ENCODE data around the gene BAG3. TPM values are rescaled to one million over a fixed set of nuclear protein-coding genes. Genes with fewer than 3 reads are reported as not detected.

The BAG3 gene
- total RNA-seq, 2 donors from 2014 or later = 10.5 to 12.7 TPM

DNA sequence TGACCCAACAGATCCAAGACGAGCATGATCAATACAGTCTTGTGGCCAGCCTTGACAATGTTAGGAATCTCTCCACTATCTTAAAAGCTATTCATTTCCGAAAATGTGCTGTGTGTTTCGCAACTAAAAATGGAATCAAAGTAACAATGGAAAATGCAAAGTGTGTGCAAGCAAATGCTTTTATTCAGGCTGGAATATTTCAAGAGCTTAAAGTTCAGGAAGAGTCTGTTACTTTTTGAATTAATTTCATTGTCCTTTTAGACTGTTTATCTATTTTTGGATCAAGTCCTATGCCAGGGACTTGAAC lies 30.1 kb upstream of the BAG3 start:
- DNase-seq (ENCODE audit: low spot score) = no peak
- no peak for ATAC-seq
- Mint-ChIP-seq H3K4me1 (ENCODE audit: low read depth in 2 of 2) (no peaks in the 10 kb centered on the region), H3K9me3 (no peaks in the 10 kb centered on the region), H3K27ac (no peak overlapping the region), H3K27me3 (peaks cover 6 to 7% of the 10 kb centered on the region in 2 donors), H3K4me3 (no peak overlapping the region), H3K36me3 (no peaks in the 10 kb centered on the region)

DNA sequence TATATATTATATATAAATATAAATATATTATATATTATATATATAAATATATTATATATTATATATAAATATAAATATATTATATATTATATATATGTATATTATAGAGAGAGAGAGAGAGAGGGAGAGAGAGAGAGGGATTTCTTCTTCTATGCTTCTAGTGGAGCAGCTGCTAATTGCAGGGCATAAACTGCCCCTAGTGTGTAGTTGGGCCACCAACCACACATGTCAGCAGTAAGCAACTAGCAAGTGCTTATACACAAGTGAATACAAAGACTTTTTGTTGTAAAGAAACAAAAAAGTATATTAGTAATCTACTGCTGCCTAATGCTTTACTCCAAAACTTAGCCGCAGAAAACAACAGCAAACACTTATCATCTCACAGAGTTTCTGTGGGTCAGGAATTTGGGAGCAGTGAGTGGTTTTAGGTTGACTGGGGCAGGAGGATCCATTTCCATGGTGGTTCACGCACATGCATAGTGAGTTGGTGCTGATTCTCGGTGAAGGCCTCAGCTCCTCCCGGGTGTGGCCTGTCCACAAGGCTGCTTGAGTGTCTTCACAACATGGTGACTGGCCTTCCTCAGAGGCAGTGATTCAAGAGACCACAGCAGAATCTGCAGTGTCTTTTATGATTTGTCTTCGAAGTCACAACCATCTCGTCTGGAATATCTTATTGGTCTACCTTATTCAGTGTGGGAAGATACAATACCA lies 25.5 kb upstream of the BAG3 start:
- DNase-seq (ENCODE audit: low spot score) (no peak), ATAC-seq (no peak)
- Mint-ChIP-seq H3K9me3 (no peaks in the 10 kb centered on the region), H3K27me3 (no peaks in the 10 kb centered on the region), H3K36me3 (no peaks in the 10 kb centered on the region), H3K4me1 (ENCODE audit: low read depth in 2 of 2) (no peaks in the 10 kb centered on the region), H3K27ac (no peak overlapping the region), H3K4me3 (no peak overlapping the region)

DNA sequence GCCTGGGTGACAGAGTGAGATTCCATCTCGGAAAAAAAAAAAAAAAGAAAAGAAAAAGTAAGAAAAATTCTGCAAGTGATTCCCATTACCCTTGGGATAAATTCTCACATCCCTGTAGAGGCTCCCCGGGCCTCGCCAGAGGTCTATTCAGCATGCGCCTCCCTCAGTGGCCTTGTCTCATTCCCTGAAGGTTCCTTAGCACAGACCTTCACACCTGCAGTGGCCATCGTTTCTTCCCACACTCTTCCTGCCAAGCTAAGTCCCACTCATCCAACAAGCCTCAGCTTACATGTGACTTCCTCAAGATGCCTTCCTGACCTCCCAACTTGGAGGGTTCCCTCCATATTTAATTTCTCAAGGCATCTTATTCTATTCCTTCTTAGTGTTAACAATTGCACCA lies 20.9 kb upstream of the BAG3 start:
- no peaks in the 10 kb centered on the region for H3K4me1 Mint-ChIP-seq (ENCODE audit: low read depth in 2 of 2)
- no peaks in the 10 kb centered on the region for H3K36me3 Mint-ChIP-seq

DNA sequence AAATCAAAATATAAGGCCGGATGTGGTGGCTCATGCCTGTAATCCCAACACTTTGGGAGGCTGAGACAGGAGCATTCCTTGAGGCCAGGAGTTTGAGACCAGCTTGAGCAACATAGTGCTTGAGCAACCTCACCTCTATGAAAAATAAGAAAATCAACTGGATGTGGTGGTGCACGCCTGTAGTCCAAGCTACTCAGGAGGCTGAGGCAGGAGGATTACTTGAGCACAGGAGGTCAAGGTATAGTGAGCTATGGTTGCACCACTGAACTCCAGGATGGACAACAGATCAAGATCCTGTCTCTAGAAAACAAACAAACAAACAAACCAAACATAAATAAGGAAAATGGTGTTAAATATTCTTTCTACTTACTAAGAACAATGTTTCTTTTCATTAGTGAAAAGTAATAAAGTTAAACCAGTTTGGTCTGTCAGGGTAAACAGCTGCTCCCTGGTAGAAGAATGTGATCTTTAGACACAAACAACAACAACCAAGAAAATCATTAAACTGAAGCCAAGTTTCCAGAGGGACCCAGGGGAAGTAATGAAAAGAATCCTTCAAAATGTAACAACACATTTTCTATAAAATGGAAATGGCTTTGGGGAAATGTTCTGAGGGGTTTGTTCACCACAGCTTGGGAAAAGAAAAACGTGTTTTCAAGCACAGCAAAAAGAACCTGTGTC lies 17.5 kb upstream of the BAG3 start:
- no peak overlapping the region for H3K27ac Mint-ChIP-seq

More for the DNA sequence above, 20.9 kb upstream of the BAG3 start:
- no peak for ATAC-seq
- no peak for DNase-seq (ENCODE audit: low spot score)
- H3K27me3 Mint-ChIP-seq = no peaks in the 10 kb centered on the region
- no peaks in the 10 kb centered on the region for H3K9me3 Mint-ChIP-seq
- H3K27ac Mint-ChIP-seq = no peak overlapping the region
- no peak overlapping the region for H3K4me3 Mint-ChIP-seq

DNA sequence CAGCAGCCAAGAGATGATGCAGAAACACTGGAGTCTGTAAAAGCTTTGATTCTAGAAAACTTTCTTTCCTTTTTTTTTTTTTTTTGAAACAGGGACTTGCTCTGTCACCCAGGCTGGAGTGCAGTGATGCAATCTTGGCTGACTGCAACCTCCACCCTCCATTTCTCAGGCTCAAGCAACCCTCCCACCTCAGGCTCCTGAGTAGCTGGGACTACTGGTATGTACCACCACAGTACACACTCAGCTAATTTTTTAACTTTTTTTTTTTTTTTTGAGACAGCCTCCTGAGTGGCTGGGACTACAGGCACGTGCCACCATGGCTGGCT lies 17.0 kb upstream of the BAG3 start:
- Mint-ChIP-seq H3K36me3 (no peaks in the 10 kb centered on the region), H3K4me3 (no peak overlapping the region), H3K4me1 (ENCODE audit: low read depth in 2 of 2) (no peaks in the 10 kb centered on the region), H3K9me3 (no peaks in the 10 kb centered on the region), H3K27me3 (no peaks in the 10 kb centered on the region), H3K27ac (no peak overlapping the region)
- DNase-seq (ENCODE audit: low spot score) (no peak), ATAC-seq (no peak)

More for the DNA sequence above, 17.5 kb upstream of the BAG3 start:
- no peaks in the 10 kb centered on the region for H3K9me3 Mint-ChIP-seq
- DNase-seq (ENCODE audit: low spot score) (no peak), ATAC-seq (no peak)
- H3K27me3 Mint-ChIP-seq = no peaks in the 10 kb centered on the region
- H3K4me1 Mint-ChIP-seq (ENCODE audit: low read depth in 2 of 2) = no peaks in the 10 kb centered on the region
- no peaks in the 10 kb centered on the region for H3K36me3 Mint-ChIP-seq
- no peak overlapping the region for H3K4me3 Mint-ChIP-seq

DNA sequence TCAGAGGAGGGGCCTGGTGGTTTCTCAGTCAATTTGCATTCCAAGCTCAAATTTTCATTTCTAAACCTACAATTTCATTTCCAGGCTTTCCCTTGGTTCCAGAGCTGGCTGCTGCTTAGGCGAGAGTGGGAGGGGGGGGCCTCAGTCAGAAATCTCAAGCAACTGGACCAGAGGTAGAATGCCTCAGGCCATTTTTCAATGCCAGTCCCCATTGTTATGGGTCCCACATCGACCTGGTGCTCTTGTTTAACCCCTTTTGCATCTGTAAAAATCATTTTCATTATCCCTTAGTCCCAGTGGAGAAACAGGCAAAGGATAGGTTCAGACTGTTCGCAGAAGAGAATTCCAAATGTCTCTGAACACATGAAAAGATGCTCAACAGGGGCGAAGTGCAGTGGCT lies 13.5 kb upstream of the BAG3 start:
- peaks cover 0 to 7% of the 10 kb centered on the region in 2 donors for H3K27me3 Mint-ChIP-seq
- no peak overlapping the region for H3K4me3 Mint-ChIP-seq
- ATAC-seq (no peak), DNase-seq (ENCODE audit: low spot score) (no peak)
- peaks cover 5% of the 10 kb centered on the region in 2 donors for H3K4me1 Mint-ChIP-seq (ENCODE audit: low read depth in 2 of 2)
- H3K36me3 Mint-ChIP-seq = no peaks in the 10 kb centered on the region
- no peak overlapping the region for H3K27ac Mint-ChIP-seq
- H3K9me3 Mint-ChIP-seq = no peaks in the 10 kb centered on the region

DNA sequence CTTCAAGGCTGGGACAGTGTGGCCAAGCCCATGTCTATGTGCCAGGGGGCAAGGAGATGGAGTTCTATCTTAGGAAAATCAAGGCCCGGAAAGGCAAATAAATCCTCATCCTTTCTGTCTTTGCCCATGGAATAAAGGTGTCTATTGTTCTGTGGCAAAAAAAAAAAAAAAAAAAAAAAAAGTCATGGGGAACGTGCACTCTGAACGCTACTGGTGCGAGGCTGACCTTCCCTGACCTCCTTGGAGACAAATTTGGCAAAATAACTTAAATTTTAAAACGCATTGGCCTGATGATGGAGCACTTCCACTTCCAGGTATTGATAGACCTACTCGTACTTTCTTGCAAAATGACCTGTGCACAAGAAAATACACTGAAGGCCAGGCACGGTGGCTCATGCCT lies 12.2 kb upstream of the BAG3 start:
- no peaks in the 10 kb centered on the region for H3K36me3 Mint-ChIP-seq
- no peak for ATAC-seq
- no peak overlapping the region for H3K27ac Mint-ChIP-seq
- H3K4me3 Mint-ChIP-seq = no peak overlapping the region
- H3K27me3 Mint-ChIP-seq = peaks cover 0 to 7% of the 10 kb centered on the region in 2 donors
- peaks cover 14 to 15% of the 10 kb centered on the region in 2 donors for H3K4me1 Mint-ChIP-seq (ENCODE audit: low read depth in 2 of 2)
- no peak for DNase-seq (ENCODE audit: low spot score)
- no peaks in the 10 kb centered on the region for H3K9me3 Mint-ChIP-seq

DNA sequence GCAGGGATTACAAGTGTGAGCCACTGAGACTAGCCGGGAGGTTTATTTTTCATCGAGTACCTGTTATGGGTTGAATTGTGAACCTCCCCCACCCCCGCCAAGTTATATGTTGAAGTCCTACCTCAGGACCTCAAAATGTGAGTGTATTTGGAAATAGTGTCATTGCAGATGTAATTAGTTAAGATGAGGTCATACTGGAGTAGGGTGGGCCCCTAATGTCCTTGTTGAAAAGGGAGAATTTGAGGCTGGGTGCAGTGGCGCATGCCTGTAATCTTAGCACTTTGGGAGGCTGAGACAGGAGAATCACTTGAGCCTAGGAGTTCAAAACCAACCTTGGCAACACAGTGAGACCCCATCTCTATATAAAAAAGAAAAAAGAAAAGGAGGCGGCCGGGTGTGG lies 10.8 kb upstream of the BAG3 start:
- H3K4me3 Mint-ChIP-seq = no peak overlapping the region
- no peaks in the 10 kb centered on the region for H3K9me3 Mint-ChIP-seq
- peaks cover 0 to 7% of the 10 kb centered on the region in 2 donors for H3K27me3 Mint-ChIP-seq
- peaks cover 14 to 15% of the 10 kb centered on the region in 2 donors for H3K4me1 Mint-ChIP-seq (ENCODE audit: low read depth in 2 of 2)
- DNase-seq (ENCODE audit: low spot score) = no peak
- ATAC-seq = no peak
- no peak overlapping the region for H3K27ac Mint-ChIP-seq
- no peaks in the 10 kb centered on the region for H3K36me3 Mint-ChIP-seq

DNA sequence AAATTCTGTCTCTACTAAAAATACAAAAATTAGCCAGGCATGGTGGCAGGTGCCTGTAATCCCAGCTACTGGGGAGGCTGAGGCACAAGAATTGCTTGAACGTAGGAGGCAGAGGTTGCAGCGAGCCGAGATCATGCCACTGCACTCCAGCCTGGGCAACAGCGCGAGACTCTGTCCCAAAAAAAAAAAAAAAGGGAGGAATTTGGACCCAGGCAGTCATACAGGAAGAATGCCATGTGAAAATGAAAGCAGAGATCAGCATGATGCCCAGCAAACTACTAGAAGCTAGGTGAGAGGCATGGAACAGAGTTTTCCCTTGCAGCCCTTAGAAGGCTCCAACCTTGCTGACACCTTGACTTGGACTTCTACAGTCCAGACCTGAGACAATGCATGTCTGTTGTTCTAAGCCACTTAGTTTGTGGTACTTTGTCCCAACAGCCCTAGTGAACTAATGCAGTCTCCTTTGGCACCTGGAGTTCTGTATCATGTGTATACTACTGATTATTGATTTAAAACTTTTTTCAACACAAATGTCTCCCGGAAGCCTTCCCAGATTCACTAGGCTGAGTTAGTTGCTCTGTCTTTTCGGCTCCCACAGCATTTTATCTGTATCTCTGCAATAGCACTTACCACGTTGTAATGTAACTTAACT lies 10.2 kb upstream of the BAG3 start:
- Mint-ChIP-seq H3K36me3 (no peaks in the 10 kb centered on the region), H3K4me3 (no peak overlapping the region), H3K27ac (no peak overlapping the region), H3K4me1 (ENCODE audit: low read depth in 2 of 2) (peaks cover 14 to 15% of the 10 kb centered on the region in 2 donors), H3K27me3 (peaks cover 5 to 9% of the 10 kb centered on the region in 2 donors), H3K9me3 (no peaks in the 10 kb centered on the region)
- ATAC-seq = no peak
- DNase-seq (ENCODE audit: low spot score) = no peak

DNA sequence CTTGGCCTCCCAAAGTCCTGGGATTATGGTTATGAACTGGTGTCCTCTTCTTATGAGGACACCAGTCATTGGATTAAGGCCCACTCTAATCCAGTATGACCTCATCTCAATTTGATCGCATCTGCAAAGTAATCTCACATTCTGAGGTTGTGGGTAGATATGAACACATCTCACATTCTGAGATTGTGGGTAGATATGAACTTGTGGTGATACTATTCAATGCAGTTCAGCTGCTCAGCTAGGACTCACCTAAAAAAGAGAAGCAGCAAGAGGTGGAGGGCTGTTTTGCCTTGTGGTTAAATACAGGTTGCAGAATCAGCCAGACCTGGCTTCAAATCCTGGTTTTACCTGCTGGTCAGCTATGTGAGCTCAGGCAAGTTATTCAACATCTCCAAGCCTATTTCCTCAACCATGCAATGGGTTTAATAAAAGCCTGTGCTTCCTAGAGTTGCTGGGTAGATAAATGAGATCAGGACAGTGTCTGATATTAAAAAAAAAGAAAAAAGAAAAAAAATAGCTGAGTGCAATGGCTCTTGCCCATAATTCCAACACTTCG lies 8.5 kb upstream of the BAG3 start:
- Mint-ChIP-seq H3K4me3 (no peak overlapping the region), H3K9me3 (no peaks in the 10 kb centered on the region), H3K36me3 (no peaks in the 10 kb centered on the region), H3K4me1 (ENCODE audit: low read depth in 2 of 2) (peaks cover 14 to 15% of the 10 kb centered on the region in 2 donors), H3K27me3 (peaks cover 10% of the 10 kb centered on the region in 2 donors), H3K27ac (no peak overlapping the region)
- peak in 1 of 2 donors; percentile 71 for ATAC-seq
- DNase-seq (ENCODE audit: low spot score) = no peak

DNA sequence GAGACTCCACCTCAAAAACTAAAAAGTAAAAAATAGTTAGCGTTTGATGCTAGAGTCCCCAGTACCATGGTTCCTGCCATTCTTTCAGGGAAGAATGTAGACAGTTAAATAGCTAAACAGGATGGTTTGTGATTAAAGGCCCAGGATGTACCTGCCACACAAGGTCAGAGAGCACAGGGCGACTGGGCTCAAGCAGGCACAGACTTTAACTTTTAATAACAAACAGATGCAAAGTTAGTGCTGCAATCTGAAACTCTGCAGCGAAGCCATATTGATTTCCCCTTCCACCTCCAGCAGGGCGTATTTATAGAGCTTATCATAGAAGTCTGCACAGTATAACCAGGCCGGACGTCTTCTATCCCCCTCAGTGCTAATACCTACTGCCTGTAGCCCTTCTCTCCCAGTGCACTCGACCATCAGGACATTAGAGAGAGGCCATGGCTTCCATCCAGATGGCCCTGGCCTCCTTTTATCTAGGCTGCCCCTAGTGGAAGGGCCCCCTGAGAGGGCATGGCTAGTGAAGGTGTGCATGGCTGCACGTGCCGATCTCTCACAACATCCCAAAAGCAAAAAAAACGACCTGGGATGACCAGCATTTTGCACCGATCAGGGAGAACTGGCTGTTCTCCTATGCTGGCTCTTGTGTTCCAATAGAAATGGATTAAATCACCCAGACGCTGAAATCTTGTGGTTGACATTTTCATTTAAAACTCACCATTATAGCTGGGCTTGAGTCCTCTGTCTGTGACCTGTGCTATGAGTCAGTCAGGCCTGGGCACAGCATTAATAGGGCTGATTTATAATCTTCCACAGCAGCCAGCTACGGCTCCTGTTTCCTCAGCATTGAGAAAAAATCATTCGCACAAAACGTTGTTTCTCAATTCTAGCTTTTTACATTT lies 7.6 kb upstream of the BAG3 start:
- H3K4me1 Mint-ChIP-seq (ENCODE audit: low read depth in 2 of 2) = peaks cover 14 to 15% of the 10 kb centered on the region in 2 donors
- no peaks in the 10 kb centered on the region for H3K36me3 Mint-ChIP-seq
- ATAC-seq (no peak), DNase-seq (ENCODE audit: low spot score) (no peak)
- no peaks in the 10 kb centered on the region for H3K9me3 Mint-ChIP-seq
- H3K27ac Mint-ChIP-seq = no peak overlapping the region
- no peak overlapping the region for H3K4me3 Mint-ChIP-seq
- peaks cover 10% of the 10 kb centered on the region in 2 donors for H3K27me3 Mint-ChIP-seq

DNA sequence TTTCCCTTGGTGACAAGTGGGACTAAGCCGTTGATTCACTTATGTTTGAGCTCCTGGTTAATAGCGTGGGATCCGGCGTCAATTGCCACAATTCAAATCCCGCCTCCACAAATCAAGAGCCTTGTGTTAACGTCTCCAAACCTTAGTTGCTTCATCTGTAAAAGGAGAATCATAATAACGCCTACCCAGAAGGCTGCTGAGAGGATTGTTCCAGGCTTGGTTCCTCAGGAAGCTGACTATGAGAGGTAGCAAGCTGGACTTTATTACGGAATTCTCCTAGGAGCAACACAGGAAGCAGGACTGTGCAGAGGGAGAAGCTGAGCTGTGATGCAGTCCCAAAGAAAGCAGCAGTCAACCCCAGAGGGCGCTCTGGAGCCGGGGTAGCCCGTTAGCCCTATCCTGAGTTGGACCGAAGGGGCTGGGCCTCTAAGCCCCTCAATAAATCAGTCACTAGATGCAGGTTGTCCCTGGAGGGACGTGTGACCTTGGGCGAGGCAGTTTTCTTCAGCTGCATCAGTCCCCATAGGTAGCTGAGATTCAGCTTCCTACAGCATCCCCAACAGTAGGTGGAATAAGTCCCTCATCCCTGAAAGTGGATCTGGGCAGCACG lies 6.9 kb upstream of the BAG3 start:
- no peaks in the 10 kb centered on the region for H3K9me3 Mint-ChIP-seq
- H3K4me3 Mint-ChIP-seq = no peak overlapping the region
- DNase-seq (ENCODE audit: low spot score) = no peak
- H3K27ac Mint-ChIP-seq = no peak overlapping the region
- ATAC-seq = no peak
- H3K36me3 Mint-ChIP-seq = no peaks in the 10 kb centered on the region
- peaks cover 10 to 11% of the 10 kb centered on the region in 2 donors for H3K27me3 Mint-ChIP-seq
- peaks cover 14 to 15% of the 10 kb centered on the region in 2 donors for H3K4me1 Mint-ChIP-seq (ENCODE audit: low read depth in 2 of 2)

DNA sequence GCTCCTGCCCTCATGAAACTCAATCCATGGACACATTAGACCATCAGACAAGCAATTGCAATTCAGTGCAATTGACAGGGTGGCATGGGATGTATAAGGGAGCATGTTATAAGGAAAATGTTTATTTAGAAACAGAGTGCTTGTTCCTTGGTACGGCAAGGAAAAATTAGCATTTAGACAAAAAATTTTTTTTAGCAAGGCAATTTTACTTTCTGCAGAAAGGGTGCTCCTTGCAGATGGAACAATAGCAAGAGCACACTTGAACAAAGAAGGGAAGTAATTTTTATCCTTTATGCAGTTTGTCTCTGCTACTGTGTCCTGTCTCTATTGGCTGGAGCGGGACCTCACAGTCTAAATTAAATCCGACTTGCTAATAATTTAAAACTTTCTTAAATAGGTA lies 6.2 kb upstream of the BAG3 start:
- H3K4me1 Mint-ChIP-seq (ENCODE audit: low read depth in 2 of 2) = peaks cover 14 to 18% of the 10 kb centered on the region in 2 donors
- H3K4me3 Mint-ChIP-seq = no peak overlapping the region
- DNase-seq (ENCODE audit: low spot score) (no peak), ATAC-seq (no peak)
- H3K9me3 Mint-ChIP-seq = no peaks in the 10 kb centered on the region
- peaks cover 10 to 16% of the 10 kb centered on the region in 2 donors for H3K27me3 Mint-ChIP-seq
- H3K36me3 Mint-ChIP-seq = no peaks in the 10 kb centered on the region
- no peak overlapping the region for H3K27ac Mint-ChIP-seq

All from natural killer cell treated with Interleukin-12 subunit alpha and Interleukin-12 subunit beta and Interleukin-15 and Interleukin-18, amount 100 ng/mL, for 72 hours (primary cell).